ENCODE data around the gene MDM2. TPM values are rescaled to one million over a fixed set of nuclear protein-coding genes. Genes with fewer than 3 reads are reported as not detected.

The MDM2 gene
- total and polyA plus RNA-seq, 2 donors (not counting 3 experiments of a cell fraction or from before 2014, with no cell fraction given): 16.7 to 270 TPM

DNA sequence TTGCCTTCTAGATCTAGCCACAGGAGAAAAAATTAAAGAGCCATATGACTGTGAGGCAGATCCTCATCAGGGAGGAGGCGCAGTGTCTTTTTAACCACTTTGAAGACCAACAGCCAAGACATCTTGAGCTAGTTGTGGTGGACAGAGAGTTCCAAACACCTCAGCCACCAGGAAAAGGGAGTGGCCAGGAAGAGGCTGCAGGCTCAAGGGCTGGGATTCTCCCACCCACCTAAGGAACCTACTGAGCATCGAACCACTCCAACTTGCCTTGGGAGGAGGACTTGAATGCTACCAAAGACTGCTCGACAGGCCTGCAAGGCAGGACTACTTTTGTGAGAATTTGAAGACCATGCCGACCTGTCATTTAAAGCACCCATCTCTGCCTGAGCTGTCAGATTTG, 14.5 kb upstream of the MDM2 start:
- Histone ChIP-seq H3K4me3 (replicated peaks in 1 of 3; ENCODE audit: insufficient read depth in 1 of 3, low read depth in 1 of 3, low read length in 3 of 3) (no peak overlapping the region), H2AFZ (ENCODE audit: low read depth, low read length) (no peak overlapping the region), H3K36me3 (ENCODE audit: control insufficient read depth in 2 of 2, extremely low read depth in 1 of 2, insufficient read depth in 2 of 2, low read length in 2 of 2) (no peaks in the 10 kb centered on the region), H3K9me3 (replicated peaks; ENCODE audit: control insufficient read depth, insufficient read depth, low read length) (no peaks in the 10 kb centered on the region), H3K9me1 (replicated peaks; ENCODE audit: control insufficient read depth, extremely low read depth, insufficient read depth, low read length) (no peaks in the 10 kb centered on the region), H4K20me1 (replicated peaks; ENCODE audit: control insufficient read depth, extremely low read depth, insufficient read depth, low read length) (no peaks in the 10 kb centered on the region), H3K79me2 (ENCODE audit: control insufficient read depth, insufficient read depth, low read length) (no peaks in the 10 kb centered on the region), H3K4me2 (ENCODE audit: insufficient read depth, low read length) (no peak overlapping the region), H3K27me3 (ENCODE audit: control insufficient read depth in 2 of 2, insufficient read depth in 2 of 2, low read length in 2 of 2) (no peaks in the 10 kb centered on the region), H3K9ac (replicated peaks; ENCODE audit: extremely low read depth, insufficient read depth, low read length) (no peak overlapping the region), H3K4me1 (ENCODE audit: control insufficient read depth, extremely low read depth, insufficient read depth, low read length) (peaks cover 1% of the 10 kb centered on the region), H3K27ac (ENCODE audit: insufficient read depth, low read depth, low read length) (no peak overlapping the region)
- BruUV-seq (replicated peaks): no TSS peak
- no peak for DNase-seq (ENCODE audit: low read depth, low spot score)
- TF ChIP-seq JUN (IDR thresholded peaks at IDR 0.05; ENCODE audit: borderline replicate concordance, insufficient read depth, insufficient read length, low read depth) (no peak), CTCF (IDR thresholded peaks at IDR 0.05; ENCODE audit: extremely low read depth in 1 of 2, insufficient read depth in 1 of 2, low read depth in 1 of 2, low read length in 2 of 2) (no peak), EZH2 (IDR thresholded peaks at IDR 0.05; ENCODE audit: borderline replicate concordance, low read depth, low read length, severe bottlenecking) (no peak), POLR2AphosphoS5 (IDR thresholded peaks at IDR 0.05; ENCODE audit: insufficient read depth, low read depth, low read length) (no peak), FOS (IDR thresholded peaks at IDR 0.05; ENCODE audit: borderline replicate concordance, insufficient read depth, low read length) (no peak), MYC (IDR thresholded peaks at IDR 0.05; ENCODE audit: low read depth, low read length) (no peak), POLR2A (IDR thresholded peaks at IDR 0.05; ENCODE audit: low read depth, low read length) (no peak), GATA2 (IDR thresholded peaks at IDR 0.05; ENCODE audit: insufficient read depth, insufficient read length, low read depth, low read length) (no peak)
- TF ChIP-seq, protein P1, sequence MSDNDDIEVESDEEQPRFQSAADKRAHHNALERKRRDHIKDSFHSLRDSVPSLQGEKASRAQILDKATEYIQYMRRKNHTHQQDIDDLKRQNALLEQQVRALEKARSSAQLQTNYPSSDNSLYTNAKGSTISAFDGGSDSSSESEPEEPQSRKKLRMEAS (IDR thresholded peaks at IDR 0.05; ENCODE audit: insufficient read depth, insufficient read length): no peak
- CTCF ChIA-PET: interaction anchor here (0.7 kb wide), 1 partner anchor 15 kb away, joined by 5 read pairs; the partner anchor contains the start of gene MDM2
- POLR2A ChIA-PET: no interaction called here
- dilution Hi-C loops (cut with MboI; ENCODE audit: extremely low pct_ligation_motif_present, low sequenced_read_pairs): no loop called here
- no peak for FAIRE-seq
- intact Hi-C loops (cut with micrococcal nuclease): no loop called here
